Hematopoietic multipotent progenitor cell treated with erythropoietin and hydrocortisone succinate and interleukin-3 and kit ligand, for 17 days (in vitro differentiated cells): ENCODE data around the gene APLP2.

Experiments
- DNase-seq: peaks from one replicate; pipeline ENCODE4 v3.0.0-alpha.2; 2015; ENCODE audit warnings: low spot score

Gene APLP2

GRCh38 chr11:130145975-130146776 lies 76.5 kb downstream of the APLP2 start:
- DNase-seq, result no peak

- no peak for DNase-seq
These were observed 77.1 kb downstream of the APLP2 start for GRCh38 chr11:130146796-130147195.

- no peak for DNase-seq
These were observed 79.2 kb downstream of the APLP2 start for GRCh38 chr11:130148796-130149326.

- no peak for DNase-seq
These were observed 81.1 kb downstream of the APLP2 start for GRCh38 chr11:130150790-130151189.

- DNase-seq, result no peak
These were observed 81.5 kb downstream of the APLP2 start for GRCh38 chr11:130151196-130151595.

- no peak for DNase-seq
These were observed 86.7 kb downstream of the APLP2 start for GRCh38 chr11:130156108-130157022.

- DNase-seq, result no peak
These were observed 87.4 kb downstream of the APLP2 start for GRCh38 chr11:130157101-130157500.

- DNase-seq, result no peak
These were observed 88.1 kb downstream of the APLP2 start for GRCh38 chr11:130157840-130158239.

- no peak for DNase-seq
These were observed 89.4 kb downstream of the APLP2 start for GRCh38 chr11:130159139-130159538.

- no peak for DNase-seq
These were observed 90.2 kb downstream of the APLP2 start, which contains the start of gene ST14 for GRCh38 chr11:130159657-130160497. TSS of gene ST14 (plus strand) at chr11:130159782. CDS start at chr11:130159980, 198 bp downstream.

GRCh38 chr11:130160498-130161155 lies 90.9 kb downstream of the APLP2 start:
- DNase-seq, result no peak

- DNase-seq, result no peak
These were observed 91.9 kb downstream of the APLP2 start for GRCh38 chr11:130161441-130162145.

- DNase-seq, result no peak
These were observed 93.0 kb downstream of the APLP2 start for GRCh38 chr11:130162733-130163132.

- no peak for DNase-seq
These were observed 93.9 kb downstream of the APLP2 start for GRCh38 chr11:130163346-130164220.

- DNase-seq, result no peak
These were observed 94.5 kb downstream of the APLP2 start for GRCh38 chr11:130164221-130164570.

GRCh38 chr11:130165601-130166456 lies 96.1 kb downstream of the APLP2 start:
- no peak for DNase-seq

GRCh38 chr11:130166457-130166784 lies 96.7 kb downstream of the APLP2 start:
- no peak for DNase-seq

GRCh38 chr11:130167146-130167545 lies 97.5 kb downstream of the APLP2 start:
- DNase-seq, result no peak

GRCh38 chr11:130168105-130168504 lies 98.4 kb downstream of the APLP2 start:
- no peak for DNase-seq
